ENCODE results near the gene TMEM9. TPM values are rescaled to one million over a fixed set of nuclear protein-coding genes. Genes with fewer than 3 reads are reported as not detected.

TMEM9 gene
- total RNA-seq: 41.2 and 52.2 TPM in 2 replicates

GRCh38 chr1:201154389-201155165 lies at the start of gene TMEM9:
Gene TMEM9, minus strand, starts transcription at chr1:201154474. Its CDS starts 551 bp downstream, at chr1:201153923.
- peak within 1 kb of the TSS; percentile 89 for H3K4me3 ChIP-seq (ENCODE audit: low read depth, low read length)
- peak; percentile 94 for DNase-seq (ENCODE audit: low read depth)
- no peak for TF ChIP-seq CTCF (IDR thresholded peaks at IDR 0.05; ENCODE audit: insufficient read depth, low read depth, low read length)

- DNase-seq (ENCODE audit: low read depth): no peak
- H3K4me3 ChIP-seq (ENCODE audit: low read depth, low read length): no peak overlapping the region
- TF ChIP-seq CTCF (IDR thresholded peaks at IDR 0.05; ENCODE audit: insufficient read depth, low read depth, low read length): no peak
Observed at GRCh38 chr1:201198598-201198997, 44.3 kb upstream of the TMEM9 start.

GRCh38 chr1:201194046-201194445 lies 39.8 kb upstream of the TMEM9 start:
- no peak for DNase-seq (ENCODE audit: low read depth)
- no peak for TF ChIP-seq CTCF (IDR thresholded peaks at IDR 0.05; ENCODE audit: insufficient read depth, low read depth, low read length)
- no peak overlapping the region for H3K4me3 ChIP-seq (ENCODE audit: low read depth, low read length)

GRCh38 chr1:201192261-201192788 lies 38.1 kb upstream of the TMEM9 start:
- no peak for TF ChIP-seq CTCF (IDR thresholded peaks at IDR 0.05; ENCODE audit: insufficient read depth, low read depth, low read length)
- H3K4me3 ChIP-seq (ENCODE audit: low read depth, low read length): no peak overlapping the region
- DNase-seq (ENCODE audit: low read depth): no peak

GRCh38 chr1:201191653-201192260 lies 37.5 kb upstream of the TMEM9 start:
- no peak for TF ChIP-seq CTCF (IDR thresholded peaks at IDR 0.05; ENCODE audit: insufficient read depth, low read depth, low read length)
- H3K4me3 ChIP-seq (ENCODE audit: low read depth, low read length): no peak overlapping the region

GRCh38 chr1:201190624-201191051 lies 36.4 kb upstream of the TMEM9 start, which contains the start of gene IGFN1:
Gene IGFN1, plus strand, starts transcription at chr1:201190824. Its CDS starts 2,470 bp downstream, at chr1:201193294.
- no peak for TF ChIP-seq CTCF (IDR thresholded peaks at IDR 0.05; ENCODE audit: insufficient read depth, low read depth, low read length)
- no peak for DNase-seq (ENCODE audit: low read depth)
- H3K4me3 ChIP-seq (ENCODE audit: low read depth, low read length): no peak within 1 kb of the TSS

More at GRCh38 chr1:201191653-201192260, 37.5 kb upstream of the TMEM9 start:
- peak; percentile 47 for DNase-seq (ENCODE audit: low read depth)
